Right ventricle myocardium inferior (tissue), 1 donor: ENCODE results near the gene LCOR. TPM values are rescaled to one million over a fixed set of nuclear protein-coding genes. Genes with fewer than 3 reads are reported as not detected.
"Not testable (repeated sequence)": the region's sequence is repeated elsewhere in the genome, so short reads cannot be mapped to it uniquely, and the experiment has no call there.

Experiments
- ATAC-seq: fragments of 200-7000 bp; cut with Tn5 transposase; one replicate; pipeline ENCODE4 v1.9.1; 2020; ENCODE audit warnings: mild to moderate bottlenecking, moderate library complexity
- DNase-seq: peaks from one replicate; pipeline ENCODE4 v3.0.0; 2021; ENCODE audit errors: missing footprints
- intact Hi-C: fragments of 100-400 bp; cut with DNase I; formaldehyde crosslinking; loops from one replicate; pipeline ENCODE4 v1.11.0; 2022
- total RNA-seq: library from RNA; stranded (reverse); fragmentation: NEBNext Ultra II Directional; extraction: Animal tissue kit (Norgen Biotek cat#: 25700); gene quantifications from one replicate; pipeline ENCODE4 v1.2.1, GENCODE V29; 2021
- donor health status: DM: no; HTN: yes; CAD: no; lungs with severe emphysema.

LCOR gene
- total RNA-seq, 1 donor from 2014 or later: 21.7 TPM

- ATAC-seq: peak; percentile 1
- peak; percentile 74 for DNase-seq
- intact Hi-C loops: loop anchor here (2.0 to 5.0 kb wide), 4 partner anchors 79 to 461 kb away; no protein-coding TSS in a partner anchor
Measured at GRCh38 chr10:96833220-96834001, 1.3 kb downstream of the LCOR start.

- DNase-seq: no peak
- intact Hi-C loops: loop anchor here (5.0 kb wide), 3 partner anchors 78 to 462 kb away; no protein-coding TSS in a partner anchor
- ATAC-seq: no peak
Measured at GRCh38 chr10:96834120-96834519, 2.0 kb downstream of the LCOR start.

- no peak for ATAC-seq
- no peak for DNase-seq
- intact Hi-C loops: no loop called here
Measured at GRCh38 chr10:96835899-96836298, 3.8 kb downstream of the LCOR start.

- DNase-seq: no peak
- intact Hi-C loops: no loop called here
- no peak for ATAC-seq
Measured at GRCh38 chr10:96838529-96838928, 6.4 kb downstream of the LCOR start.

- intact Hi-C loops: no loop called here
- DNase-seq: no peak
- no peak for ATAC-seq
Measured at GRCh38 chr10:96840841-96841518, 8.9 kb downstream of the LCOR start.

- intact Hi-C loops: no loop called here
- DNase-seq: no peak
- ATAC-seq: no peak
Measured at GRCh38 chr10:96842896-96843723, 11.0 kb downstream of the LCOR start.

GRCh38 chr10:96843823-96844222 lies 11.7 kb downstream of the LCOR start:
- no peak for DNase-seq
- intact Hi-C loops: no loop called here
- no peak for ATAC-seq

GRCh38 chr10:96846395-96846794 lies 14.3 kb downstream of the LCOR start:
- ATAC-seq (no peak), DNase-seq (no peak)
- intact Hi-C loops: no loop called here

- ATAC-seq (no peak), DNase-seq (no peak)
- intact Hi-C loops: no loop called here
Measured at GRCh38 chr10:96846926-96847325, 14.8 kb downstream of the LCOR start.

GRCh38 chr10:96847356-96847755 lies 15.3 kb downstream of the LCOR start:
- DNase-seq, intact Hi-C loops, ATAC-seq: not testable (repeated sequence)

- intact Hi-C loops: no loop called here
- ATAC-seq: no peak
- DNase-seq: no peak
Measured at GRCh38 chr10:96850113-96850512, 18.0 kb downstream of the LCOR start.

- intact Hi-C loops: no loop called here
- peak; percentile 80 for ATAC-seq
- no peak for DNase-seq
Measured at GRCh38 chr10:96850825-96851224, 18.7 kb downstream of the LCOR start.

- intact Hi-C loops: no loop called here
- ATAC-seq (no peak), DNase-seq (no peak)
Measured at GRCh38 chr10:96851281-96851680, 19.2 kb downstream of the LCOR start.

- intact Hi-C loops: no loop called here
- ATAC-seq: no peak
- no peak for DNase-seq
Measured at GRCh38 chr10:96856317-96856716, 24.2 kb downstream of the LCOR start.

- no peak for ATAC-seq
- intact Hi-C loops: no loop called here
- no peak for DNase-seq
Measured at GRCh38 chr10:96857301-96858012, 25.4 kb downstream of the LCOR start.

- ATAC-seq: no peak
- intact Hi-C loops: no loop called here
- no peak for DNase-seq
Measured at GRCh38 chr10:96858038-96858705, 26.1 kb downstream of the LCOR start.

GRCh38 chr10:96858706-96859050 lies 26.6 kb downstream of the LCOR start:
- ATAC-seq (no peak), DNase-seq (no peak)
- intact Hi-C loops: no loop called here

- no peak for DNase-seq
- no peak for ATAC-seq
- intact Hi-C loops: no loop called here
Measured at GRCh38 chr10:96860631-96861277, 28.7 kb downstream of the LCOR start.
